A549 (cell line): ENCODE results near the gene NTF3.

Source experiments
- CBX8 ChIP-seq: fragments of 200-600 bp; sonication (generic); IDR thresholded peaks from 2 replicates; pipeline ENCODE4 v1.6.1; 2016
- EP300 ChIP-seq, 2 experiments: fragments of >200 bp; sonication (Bioruptor Twin); formaldehyde crosslinking; IDR thresholded peaks; 2 replicates in 1 of 2; 3 replicates in 1 of 2; pipeline ENCODE4 v1.6.1; 2016 to 2017
- HDAC2 ChIP-seq: fragments of 200-600 bp; sonication (generic); IDR thresholded peaks from 2 replicates; pipeline ENCODE4 v1.6.1; 2016
- POLR2A ChIP-seq: IDR thresholded peaks from 2 replicates; pipeline ENCODE4 v1.6.1; 2012; ENCODE audit warnings: mild to moderate bottlenecking, low read length
- RAD21 ChIP-seq, 2 experiments: fragments of >200 bp in 1 of 2; sonication (Bioruptor Twin) in 1 of 2; formaldehyde crosslinking in 1 of 2; IDR thresholded peaks in 1 of 2; conservative IDR thresholded peaks in 1 of 2; 2 replicates in 1 of 2; 3 replicates in 1 of 2; pipeline ENCODE4 v1.6.1; 2012 to 2018; ENCODE audit warnings: inconsistent platforms in 1 of 2
- RNF2 ChIP-seq: fragments of 200-600 bp; sonication (generic); IDR thresholded peaks from 2 replicates; pipeline ENCODE4 v1.6.1; 2016; ENCODE audit warnings: low read depth, mild to moderate bottlenecking, antibody characterized with exemption, moderate library complexity, borderline replicate concordance
- TF ChIP-seq, protein P1 (sequence below): IDR thresholded peaks from 2 replicates; pipeline ENCODE4 v1.6.1; 2012

DNA sequence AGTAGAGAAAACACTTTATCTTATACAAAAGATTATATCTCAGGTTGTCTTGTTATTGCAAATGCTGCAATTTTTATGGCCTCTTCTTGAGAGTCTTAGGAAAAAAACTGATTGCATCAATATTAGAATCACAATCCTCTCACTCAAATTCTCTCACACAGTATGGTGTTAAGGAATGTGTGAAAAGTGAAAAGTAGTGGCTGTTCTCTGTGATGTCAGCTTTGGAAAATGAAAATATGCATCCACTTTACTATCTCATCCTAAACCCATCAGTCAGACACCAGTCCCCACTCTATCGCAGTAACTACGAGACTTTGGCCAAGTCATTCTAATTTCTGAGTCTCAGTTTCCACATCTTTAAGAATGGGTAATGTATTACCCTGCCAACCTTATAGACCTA lies 32.6 kb upstream of the NTF3 start:
- no peak for TF ChIP-seq POLR2A
- TF ChIP-seq, protein P1, sequence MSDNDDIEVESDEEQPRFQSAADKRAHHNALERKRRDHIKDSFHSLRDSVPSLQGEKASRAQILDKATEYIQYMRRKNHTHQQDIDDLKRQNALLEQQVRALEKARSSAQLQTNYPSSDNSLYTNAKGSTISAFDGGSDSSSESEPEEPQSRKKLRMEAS, result no peak
- no peak for TF ChIP-seq HDAC2
- TF ChIP-seq RNF2, result no peak
- TF ChIP-seq RAD21 (conservative IDR thresholded peaks at IDR 0.05 in 1 of 2, IDR thresholded peaks at IDR 0.05 in 1 of 2), result no peak
- no peak for TF ChIP-seq EP300 (IDR thresholded peaks at IDR 0.05)
- no peak for TF ChIP-seq CBX8
